ENCODE measurements around the gene SLC6A8.

SLC6A8 gene

DNA sequence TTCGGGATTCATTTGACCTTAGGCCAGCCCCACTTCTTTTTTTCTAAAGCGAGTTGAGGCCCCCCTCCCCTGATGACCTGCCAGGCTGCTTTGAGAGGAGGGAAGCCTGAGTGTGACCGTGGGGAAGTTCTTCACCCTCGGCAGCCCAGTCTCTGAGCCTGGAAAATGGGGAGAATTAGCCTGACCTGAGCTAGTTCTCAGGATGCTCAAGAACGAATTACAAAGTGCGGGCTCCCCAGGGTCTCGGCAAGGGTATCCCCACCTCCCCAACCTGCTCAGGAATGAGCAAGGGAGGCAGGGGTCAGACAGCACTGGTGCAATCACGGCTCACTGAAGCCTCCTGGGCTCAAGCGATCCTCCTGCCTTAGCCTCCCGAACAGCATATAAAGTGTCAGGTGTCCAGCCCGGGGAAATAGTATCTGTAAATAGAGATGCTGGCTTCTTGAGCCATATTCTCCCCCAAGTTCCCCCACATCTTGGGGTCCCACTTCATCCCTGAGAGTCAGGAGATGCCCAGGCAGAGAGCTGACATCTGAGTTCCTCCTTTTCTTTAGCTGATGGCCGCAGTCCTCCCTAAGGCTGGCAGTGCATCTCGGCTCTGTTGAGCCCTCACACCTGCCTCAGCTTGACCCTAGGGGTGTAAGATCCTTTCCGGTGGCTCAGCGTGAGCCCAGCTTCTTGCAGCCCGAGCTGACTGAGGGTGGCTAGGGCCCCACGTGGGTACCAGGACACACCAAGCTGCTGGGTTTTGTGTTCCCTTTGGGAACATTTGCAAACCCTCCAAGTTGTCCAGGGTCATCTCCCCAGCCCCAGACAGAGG, 39.2 kb upstream of the SLC6A8 start:
- DNase-seq (ENCODE audit: low spot score): no peak

DNA sequence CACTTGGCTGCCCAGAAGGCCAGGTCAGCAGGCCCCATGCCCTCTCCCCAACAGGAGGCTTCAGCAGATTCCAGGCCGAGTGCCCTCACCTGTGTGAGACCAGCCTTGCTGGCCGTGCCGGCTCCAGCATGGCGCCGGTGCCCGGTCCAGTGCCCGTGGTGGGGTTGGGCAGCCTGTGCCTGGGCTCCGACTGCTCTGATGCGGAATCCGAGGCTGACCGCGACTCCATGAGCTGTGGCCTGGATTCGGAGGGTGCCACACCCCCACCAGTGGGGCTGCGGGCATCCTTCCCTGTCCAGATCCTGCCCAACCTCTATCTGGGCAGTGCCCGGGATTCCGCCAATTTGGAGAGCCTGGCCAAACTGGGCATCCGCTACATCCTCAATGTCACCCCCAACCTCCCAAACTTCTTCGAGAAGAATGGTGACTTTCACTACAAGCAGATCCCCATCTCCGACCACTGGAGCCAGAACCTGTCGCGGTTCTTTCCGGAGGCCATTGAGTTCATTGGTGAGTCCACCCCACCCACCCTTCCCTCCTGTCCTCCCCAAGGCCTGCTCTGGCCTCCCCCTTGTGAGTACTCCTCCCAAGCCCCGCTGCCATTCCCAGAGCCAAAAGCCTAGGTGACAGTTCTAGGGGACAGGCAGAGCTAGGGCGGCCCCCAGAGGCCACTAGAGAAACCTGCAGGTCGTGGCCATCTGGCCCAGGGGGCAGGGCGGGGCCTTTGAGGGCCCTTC, 38.4 kb upstream of the SLC6A8 start:
- DNase-seq (ENCODE audit: low spot score): peak; percentile 28

DNA sequence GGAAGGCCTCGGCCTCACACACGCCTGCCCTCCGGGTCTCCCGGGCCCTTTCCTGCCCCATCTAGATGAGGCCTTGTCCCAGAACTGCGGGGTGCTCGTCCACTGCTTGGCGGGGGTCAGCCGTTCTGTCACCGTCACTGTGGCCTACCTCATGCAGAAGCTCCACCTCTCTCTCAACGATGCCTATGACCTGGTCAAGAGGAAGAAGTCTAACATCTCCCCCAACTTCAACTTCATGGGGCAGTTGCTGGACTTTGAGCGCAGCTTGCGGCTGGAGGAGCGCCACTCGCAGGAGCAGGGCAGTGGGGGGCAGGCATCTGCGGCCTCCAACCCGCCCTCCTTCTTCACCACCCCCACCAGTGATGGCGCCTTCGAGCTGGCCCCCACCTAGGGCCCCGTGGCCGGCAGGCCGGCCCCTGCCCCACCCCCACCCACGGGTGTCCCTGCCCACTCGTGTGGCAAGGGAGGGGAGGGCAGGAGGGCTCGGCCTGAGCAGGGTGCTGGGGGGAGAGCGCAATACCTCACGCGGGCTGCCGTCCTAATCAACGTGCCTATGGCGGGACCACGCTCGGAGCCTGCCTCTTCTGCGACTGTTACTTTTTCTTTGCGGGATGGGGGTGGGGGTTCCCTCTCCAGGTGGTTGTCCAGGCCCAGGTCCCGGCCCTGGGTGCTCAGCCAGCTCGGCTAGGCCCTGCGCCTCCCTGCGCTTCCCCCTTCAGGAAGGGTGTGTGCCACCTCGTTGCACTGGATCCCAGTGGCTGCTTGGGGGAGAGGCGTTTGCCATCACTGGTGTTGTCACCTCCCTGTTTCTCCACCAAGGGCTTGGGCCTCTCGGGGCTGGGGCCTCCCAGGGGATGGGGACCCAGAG, 37.6 kb upstream of the SLC6A8 start:
- no peak for DNase-seq (ENCODE audit: low spot score)

DNA sequence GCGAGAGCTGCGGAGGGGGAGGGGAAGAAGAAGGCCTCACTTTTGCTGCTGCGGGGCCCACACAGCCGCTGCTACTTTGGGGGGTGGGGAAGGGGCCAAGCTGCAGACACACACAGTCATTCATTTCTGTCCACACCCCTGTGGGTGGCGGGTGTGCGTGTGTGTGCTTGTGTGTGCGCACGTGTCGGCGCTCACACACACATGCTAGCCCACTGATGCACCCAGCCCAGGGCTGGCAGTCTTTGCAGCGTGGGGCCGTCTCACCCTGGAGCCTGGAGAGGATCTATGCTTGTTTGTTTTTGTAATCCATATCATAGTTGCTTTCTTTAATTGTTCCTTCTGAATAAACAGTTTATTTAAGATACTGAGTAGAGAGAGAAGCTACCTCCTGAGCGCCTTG, 36.8 kb upstream of the SLC6A8 start:
- DNase-seq (ENCODE audit: low spot score): no peak

DNA sequence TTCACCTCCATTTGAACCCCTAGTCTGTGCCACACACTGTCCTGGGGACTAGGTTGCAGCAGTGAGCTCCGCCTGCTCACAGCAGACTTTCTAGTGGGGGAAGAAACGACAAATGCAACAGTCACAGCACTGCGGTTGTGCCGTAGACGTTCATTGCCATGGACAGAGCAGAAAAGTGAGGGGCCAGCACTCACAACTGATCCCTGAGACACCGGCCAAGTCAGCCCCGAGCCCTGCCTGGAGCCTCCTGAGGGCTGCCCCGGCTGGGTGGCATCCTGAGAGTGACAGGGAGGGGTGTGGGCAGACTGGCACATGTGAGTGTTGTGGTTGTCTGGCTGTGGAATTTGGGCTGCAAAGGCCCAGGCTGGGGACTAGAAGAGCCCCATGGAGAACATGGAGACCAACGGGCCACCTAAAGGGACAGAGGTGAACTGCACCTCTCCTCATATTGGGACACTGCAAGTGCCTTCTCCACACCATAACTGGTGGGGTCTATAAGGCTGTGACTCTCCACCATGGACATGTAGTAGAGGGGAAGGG, 36.1 kb upstream of the SLC6A8 start:
- no peak for DNase-seq (ENCODE audit: low spot score)

DNA sequence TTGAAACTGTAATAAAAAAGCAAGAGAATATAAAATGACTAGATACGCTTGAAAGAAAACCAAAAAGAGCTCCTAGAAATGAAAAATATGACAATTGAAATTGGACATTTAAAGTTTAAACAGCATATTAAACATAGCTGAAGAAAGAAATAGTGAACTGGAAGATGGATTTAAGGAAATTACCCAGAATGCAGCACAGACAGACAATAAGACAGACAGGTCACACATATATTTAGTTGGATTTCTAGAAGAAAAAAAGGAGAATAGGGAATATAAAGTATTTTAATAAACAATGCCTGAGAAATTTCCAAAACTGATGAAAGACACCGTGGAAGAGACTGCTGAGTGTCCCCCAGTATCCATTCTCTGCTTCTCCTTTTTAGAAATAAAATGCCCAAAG, 34.2 kb upstream of the SLC6A8 start:
- no peak for DNase-seq (ENCODE audit: low spot score)

DNA sequence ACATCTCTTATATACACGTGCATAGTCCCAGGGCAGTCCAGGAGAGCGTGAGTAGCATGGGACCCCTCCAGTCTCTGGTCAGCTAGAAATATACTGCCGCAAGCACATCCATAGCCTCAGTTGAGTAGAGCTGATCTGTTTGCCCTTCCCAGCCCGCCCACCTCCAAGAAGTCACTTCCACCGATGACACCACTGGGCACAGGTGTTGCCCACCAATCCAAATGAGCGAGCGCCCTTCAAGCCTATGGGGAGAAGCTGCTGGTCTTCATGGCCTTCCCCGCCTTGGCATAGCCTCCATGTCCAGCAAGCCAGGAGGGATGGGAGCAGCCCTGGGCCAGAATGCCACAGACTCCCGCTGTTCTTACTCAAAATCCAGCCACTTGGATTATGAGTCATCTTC, 30.6 kb upstream of the SLC6A8 start:
- no peak for DNase-seq (ENCODE audit: low spot score)

DNA sequence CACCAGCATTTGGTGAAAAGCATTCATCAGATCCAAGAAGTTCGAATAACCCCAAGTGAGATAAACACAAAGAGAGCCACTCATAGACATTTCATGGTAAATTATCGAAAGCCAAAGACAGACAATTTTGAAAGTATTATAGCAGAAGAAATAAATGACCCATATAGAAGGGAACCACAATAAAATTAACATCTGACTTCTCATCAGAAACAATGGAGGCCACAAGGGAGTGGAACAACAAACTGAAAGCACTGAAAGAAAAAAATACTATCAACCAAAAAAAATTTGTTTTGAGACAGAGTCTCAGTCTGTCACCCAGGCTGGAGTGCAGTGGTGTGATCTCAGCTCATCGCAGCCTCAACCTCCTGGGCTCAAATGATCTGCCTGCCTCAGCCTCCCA, 28.5 kb upstream of the SLC6A8 start:
- no peak for DNase-seq (ENCODE audit: low spot score)

DNA sequence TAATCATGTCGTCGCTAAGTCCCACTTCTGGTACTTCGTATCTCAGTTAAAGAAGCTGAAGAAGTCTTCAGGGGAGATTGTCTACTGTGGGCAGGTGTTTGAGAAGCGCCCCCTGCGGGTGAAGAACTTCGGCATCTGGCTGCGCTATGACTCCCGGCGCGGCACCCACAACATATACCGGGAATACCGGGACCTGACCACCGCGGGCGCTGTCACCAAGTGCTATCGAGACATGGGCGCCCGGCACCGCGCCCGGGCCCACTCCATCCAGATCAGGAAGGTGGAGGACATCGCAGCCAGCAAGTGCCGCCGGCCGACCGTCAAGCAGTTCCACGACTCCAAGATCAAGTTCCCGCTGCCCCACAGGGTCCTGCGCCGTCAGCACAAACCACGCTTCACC, 25.5 kb upstream of the SLC6A8 start:
- peak; percentile 48 for DNase-seq (ENCODE audit: low spot score)

DNA sequence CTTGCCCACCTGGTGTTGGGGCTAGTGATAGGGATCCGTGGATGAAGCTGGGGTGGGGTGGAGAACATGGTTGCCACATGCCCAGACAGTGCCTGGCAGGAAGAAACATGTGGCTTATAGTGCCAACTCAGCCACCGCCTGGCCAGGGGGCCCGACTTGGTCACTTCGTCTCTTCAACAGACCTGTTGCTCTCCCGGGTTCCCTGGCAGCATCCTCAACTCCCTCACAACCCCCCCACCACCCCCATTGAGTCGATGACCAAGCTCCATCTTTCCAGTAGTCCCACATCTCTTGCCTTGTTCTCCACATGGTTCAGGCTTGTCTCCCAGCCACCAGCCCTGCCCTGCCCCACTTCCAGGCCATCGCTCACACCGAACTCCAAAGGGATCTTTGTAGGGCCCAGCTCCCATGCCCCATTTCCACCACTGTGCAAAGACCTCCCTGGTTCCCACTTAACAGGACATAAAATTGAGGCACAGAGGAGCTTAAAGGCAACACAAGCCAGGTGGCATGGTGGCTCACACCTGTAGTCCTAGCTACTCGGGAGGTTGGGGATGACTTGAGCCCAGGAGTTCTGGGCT, 21.9 kb upstream of the SLC6A8 start:
- no peak for DNase-seq (ENCODE audit: low spot score)

DNA sequence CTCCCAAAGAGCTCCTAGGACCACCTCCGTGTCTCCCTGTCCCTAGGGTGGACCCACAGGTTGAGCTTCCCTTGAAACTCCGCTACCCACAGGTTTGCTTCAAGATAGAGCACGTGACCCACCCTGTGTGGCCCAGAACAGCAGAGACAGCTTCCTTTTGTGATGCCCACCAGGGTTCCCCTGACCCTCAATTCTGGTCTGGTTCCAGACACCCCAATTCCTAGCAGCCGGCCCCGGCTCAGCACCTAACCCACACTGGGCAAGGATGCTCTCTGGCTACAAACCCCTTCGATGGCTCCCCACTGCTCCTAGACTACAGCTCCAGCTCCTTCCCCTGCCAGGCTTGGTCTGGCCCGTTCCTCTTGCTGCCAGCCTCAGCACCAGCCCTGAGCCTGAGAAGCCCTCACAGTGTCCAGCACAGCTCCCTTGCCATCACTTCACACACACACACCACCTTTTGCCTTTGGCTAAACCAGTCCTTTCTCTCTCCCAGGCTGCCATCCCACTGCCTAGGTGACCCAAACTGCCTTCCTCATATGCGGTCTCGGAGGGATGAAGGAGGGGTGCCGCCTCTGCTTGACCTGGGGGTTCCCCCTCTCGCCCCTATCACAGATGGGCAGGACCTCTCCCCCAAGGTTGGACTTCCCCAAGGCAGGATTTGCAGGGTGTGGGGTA, 20.3 kb upstream of the SLC6A8 start:
- DNase-seq (ENCODE audit: low spot score): no peak

DNA sequence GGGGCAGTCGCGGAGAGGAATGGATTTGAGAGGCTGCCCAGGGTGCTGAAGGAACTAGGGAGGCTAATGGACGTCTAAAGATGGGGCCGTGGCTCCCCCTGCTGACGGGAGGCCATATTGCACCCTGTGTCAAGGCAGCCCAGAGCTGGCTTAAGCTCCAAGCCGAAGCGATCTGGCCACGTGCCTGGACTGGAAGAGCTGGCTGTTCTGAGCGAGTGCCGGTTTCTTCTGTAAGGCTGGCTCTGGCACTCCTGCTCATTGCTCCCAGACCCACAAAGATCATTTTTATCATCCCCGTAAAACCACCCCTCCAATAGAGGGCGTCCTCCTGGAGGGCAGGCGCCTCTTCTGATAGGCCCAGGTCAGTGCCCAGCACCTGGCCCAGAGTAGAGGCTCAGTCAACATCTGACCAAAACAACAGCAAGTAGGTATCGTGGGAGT, 19.8 kb upstream of the SLC6A8 start:
- DNase-seq (ENCODE audit: low spot score): peak; percentile 73

DNA sequence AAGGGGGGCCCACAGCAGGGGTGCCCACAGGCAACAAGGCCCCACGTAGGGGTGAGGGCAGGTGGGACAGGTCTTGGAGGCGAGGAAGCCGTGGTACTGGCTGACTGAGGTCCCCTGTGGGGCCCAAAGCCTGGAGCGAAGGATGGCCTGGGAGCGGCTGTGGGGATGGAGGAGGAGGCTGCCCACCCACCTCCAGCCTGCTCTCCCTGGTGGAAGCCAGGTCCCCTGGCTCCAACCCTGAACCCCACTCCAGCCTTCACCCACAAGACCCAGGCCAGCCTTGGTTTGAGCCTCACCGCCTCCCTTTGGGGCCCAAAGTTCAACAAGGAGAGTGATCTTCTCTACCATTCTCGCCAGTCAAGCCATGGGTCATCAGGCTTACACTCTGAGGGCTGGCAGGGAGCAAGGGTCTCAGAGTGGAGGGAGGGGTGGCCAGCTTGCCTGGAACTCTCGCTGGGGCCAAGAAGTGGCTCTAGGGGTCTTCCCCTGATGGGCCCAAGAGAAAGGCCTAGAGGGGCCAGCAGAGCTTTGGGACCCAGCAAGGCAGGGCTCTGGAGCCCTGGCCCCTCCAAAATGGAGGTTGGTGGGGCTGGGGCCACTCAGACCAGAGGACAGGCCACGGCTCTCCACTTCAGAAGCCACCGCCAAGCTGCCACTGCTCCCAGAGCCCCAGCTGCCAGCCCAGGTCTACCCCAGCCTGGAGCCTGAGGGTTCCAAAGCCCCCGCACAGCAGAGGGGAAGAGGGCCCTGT, 19.1 kb upstream of the SLC6A8 start:
- DNase-seq (ENCODE audit: low spot score): no peak

DNA sequence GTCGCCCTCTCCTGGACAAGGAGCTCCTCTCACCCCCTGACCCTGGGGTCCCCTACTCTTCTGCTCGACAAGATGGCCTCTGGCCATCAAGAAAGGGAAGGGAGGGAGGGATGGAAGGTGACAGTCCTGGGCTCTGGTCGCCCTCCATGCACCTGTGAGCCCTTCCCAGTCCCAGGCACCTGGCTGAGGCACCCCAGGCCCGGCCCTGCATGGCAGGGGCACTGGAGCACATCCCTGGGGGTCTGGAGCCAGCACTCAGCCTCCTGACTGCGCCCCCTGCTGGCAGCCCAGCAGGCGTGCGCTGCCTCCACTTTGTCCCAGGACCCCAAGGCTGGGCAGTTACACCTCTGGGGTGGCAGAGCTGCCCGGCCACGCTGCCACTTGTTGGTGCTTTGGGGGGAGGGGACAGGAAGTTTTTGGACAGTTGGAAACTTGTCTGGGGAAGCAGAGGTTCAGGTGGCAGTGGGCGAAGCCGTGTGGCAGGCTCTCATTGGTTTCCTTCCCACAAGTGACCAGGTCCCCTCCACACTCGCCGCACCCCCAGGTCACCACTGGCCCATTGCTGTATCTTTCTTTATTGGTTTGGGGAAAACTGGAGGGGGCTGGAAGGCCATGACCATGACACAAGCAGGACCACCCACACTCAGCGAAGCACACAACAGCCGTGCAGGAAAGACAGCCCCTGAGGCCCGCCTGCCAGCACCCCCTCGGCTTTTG, 18.4 kb upstream of the SLC6A8 start:
- DNase-seq (ENCODE audit: low spot score): peak; percentile 16

DNA sequence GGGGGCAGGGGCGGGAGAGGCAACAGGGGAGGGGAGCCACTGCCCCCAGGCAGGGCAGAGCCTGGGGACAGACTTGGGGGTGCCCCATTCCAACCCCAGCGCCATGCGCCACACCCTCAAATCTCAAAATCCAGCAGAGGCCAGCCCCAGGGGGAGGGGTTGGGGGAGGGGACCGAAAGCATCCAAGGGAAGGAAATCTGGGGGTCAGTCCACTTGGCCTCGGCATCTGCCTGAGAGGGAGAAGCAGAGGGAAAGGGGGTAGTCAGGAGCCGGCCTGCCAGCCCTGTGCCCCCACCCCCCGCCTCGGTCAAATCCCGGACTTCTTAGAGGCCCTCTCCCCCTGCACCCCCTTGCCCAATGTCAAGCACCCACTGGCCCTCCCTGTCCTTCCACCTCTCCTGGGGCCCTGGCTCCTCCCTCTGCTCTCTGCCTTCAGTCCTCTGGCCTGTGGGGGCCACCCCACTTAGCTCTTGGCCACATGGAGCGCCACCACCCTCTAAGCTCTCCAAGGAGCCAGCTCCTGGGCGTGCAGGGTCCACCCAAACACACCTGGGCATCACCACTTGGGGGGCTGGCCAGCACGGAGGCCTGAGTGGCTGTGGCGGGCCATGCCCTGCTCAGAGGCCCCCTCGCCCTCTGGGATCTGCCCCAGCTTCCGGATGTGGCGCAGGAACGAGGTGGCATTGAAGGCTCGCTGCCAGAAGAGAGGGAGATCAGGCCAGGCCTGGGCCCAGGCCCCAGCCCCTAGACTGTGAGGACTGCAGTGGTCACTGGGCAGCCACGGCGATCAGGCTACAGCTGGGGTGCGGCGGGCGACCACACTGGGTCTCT, 17.6 kb upstream of the SLC6A8 start:
- no peak for DNase-seq (ENCODE audit: low spot score)

DNA sequence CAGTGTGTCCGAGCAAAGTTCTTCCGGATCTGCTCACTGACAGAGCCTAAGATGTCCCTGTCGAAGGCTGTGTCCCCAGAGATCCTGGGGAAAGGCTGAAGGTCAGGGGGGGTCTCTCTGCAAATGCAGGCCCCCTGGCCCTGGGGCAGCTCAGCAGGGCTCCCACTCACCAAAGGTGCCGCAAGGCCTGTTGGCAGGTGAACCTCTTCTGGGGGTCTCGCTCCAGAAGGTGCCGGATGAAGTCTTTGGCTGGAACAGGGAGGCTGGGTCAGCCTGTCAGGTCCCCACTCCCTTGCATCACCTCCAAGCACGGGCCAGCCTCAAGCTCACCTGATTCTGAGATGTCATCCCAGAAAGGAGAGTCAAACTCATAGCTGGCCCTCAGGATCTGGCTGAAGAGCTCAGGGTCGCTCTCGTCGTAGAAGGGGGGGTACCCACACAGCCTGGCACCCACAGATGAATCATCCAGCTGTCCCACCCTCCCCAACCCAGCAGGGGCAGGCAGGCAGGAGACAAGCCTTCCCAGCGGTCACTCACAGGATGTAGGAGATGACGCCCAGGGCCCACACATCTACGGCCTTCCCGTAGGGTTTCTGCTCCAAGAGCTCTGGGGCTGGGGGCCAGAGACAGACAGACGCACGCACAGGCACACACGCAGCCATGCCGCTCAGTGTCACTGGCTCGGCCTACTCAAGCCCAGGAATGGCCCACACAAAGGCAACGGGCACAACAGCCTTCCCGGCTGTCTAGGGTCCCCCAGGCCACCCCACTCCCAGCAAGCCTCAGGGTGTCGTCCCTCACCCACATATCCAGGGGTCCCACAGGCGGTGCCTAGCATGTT, 16.8 kb upstream of the SLC6A8 start:
- DNase-seq (ENCODE audit: low spot score): no peak

DNA sequence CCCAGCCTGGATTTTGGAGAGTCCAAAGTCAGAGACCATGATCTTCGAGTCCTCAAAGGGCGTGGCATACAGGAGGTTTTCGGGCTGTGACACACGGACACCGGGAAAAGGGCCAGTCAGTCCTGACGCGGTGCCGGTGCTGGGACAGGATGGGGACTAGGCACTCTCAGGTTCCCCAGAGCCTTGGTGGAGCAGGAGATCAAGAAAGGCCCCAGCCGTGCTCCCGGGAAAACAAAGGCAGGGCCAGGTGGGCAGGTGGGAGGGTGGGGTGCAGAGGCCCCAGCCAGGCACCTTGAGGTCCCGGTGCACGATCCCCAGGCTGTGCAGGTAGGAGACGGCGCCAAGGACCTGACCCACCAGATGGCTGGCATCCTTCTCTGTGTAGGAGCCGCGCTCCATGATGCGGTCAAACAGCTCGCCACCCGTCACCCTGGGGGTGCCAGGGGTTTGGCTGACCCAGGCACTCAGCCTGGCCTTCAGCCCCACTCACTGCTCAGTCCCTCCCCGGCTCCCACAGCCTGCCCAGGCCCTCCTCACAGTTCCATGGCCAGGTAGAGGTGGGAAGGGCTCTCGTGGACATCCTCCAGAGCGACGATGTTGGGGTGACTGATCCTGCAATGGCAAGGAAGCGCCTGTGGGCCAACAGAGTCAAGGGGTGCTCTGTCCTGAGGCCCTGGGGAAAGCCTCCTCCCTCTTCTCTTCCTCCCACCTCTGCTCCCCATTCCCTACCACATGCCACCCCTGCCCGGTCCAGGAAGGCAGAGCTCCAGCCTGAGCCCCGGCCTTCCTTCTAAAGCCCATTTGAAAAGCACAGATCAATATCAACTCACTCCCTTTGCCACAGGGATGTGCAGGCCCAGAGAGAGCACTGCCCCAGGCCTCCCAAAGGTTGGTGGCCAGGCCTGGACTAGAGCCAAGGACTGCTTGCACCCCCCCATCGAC, 15.9 kb upstream of the SLC6A8 start:
- DNase-seq (ENCODE audit: low spot score): no peak
